HepG2 (cell line): ENCODE measurements around the gene ZBTB14. TPM values are rescaled to one million over a fixed set of nuclear protein-coding genes. Genes with fewer than 3 reads are reported as not detected.
A peak's percentile ranks its signal among the peaks of the same experiment; 100 is the strongest.

ENCODE experiments used
- ATF3 ChIP-seq: sonication (generic); formaldehyde crosslinking; IDR thresholded peaks from 2 replicates; pipeline ENCODE4 v1.4.0; 2020; ENCODE audit warnings: missing genetic modification reagents
- CBX2 ChIP-seq, 2 experiments: fragments of 200-600 bp in 1 of 2; sonication (generic); formaldehyde crosslinking in 1 of 2; IDR thresholded peaks; 2 replicates each; pipeline versions ENCODE4 v1.7.0 to v1.8.1; 2018 to 2022; ENCODE audit warnings: low read depth in 2 of 2, low read length in 1 of 2, mild to moderate bottlenecking in 1 of 2, missing genetic modification reagents in 1 of 2
- DMAP1 ChIP-seq: IDR thresholded peaks from 2 replicates; pipeline ENCODE4 v1.6.1; 2016
- FOXA3 ChIP-seq: IDR thresholded peaks from 2 replicates; pipeline ENCODE4 v1.6.1; 2016; ENCODE audit warnings: missing genetic modification reagents, missing compliant biosample characterization
- FOXO1 ChIP-seq: sonication (generic); formaldehyde crosslinking; IDR thresholded peaks from 2 replicates; pipeline ENCODE4 v1.4.0; 2020; ENCODE audit warnings: missing genetic modification reagents
- GLMP ChIP-seq: sonication (generic); formaldehyde crosslinking; IDR thresholded peaks from 2 replicates; pipeline ENCODE4 v1.9.0; 2021; ENCODE audit warnings: missing genetic modification reagents, mild to moderate bottlenecking, borderline replicate concordance
- IRF1 ChIP-seq: sonication (generic); formaldehyde crosslinking; IDR thresholded peaks from 2 replicates; pipeline ENCODE4 v1.4.0; 2020; ENCODE audit warnings: low read depth, mild to moderate bottlenecking, missing genetic modification reagents
- JUND ChIP-seq: sonication (generic); formaldehyde crosslinking; IDR thresholded peaks from 2 replicates; pipeline ENCODE4 v1.8.0; 2022; ENCODE audit warnings: mild to moderate bottlenecking, missing genetic modification reagents
- KLF15 ChIP-seq: sonication (generic); formaldehyde crosslinking; IDR thresholded peaks from 2 replicates; pipeline ENCODE4 v1.8.1; 2023; ENCODE audit warnings: borderline replicate concordance, mild to moderate bottlenecking, inconsistent platforms, missing genetic modification reagents, mixed read lengths
- KLF6 ChIP-seq: IDR thresholded peaks from 2 replicates; pipeline ENCODE4 v1.8.0; 2016; ENCODE audit warnings: missing biosample characterization, missing genetic modification reagents
- MTA3 ChIP-seq: sonication (generic); formaldehyde crosslinking; IDR thresholded peaks from 2 replicates; pipeline ENCODE4 v1.4.0; 2020; ENCODE audit warnings: missing genetic modification reagents
- SOX5 ChIP-seq: IDR thresholded peaks from 2 replicates; pipeline ENCODE4 v1.6.1; 2016; ENCODE audit warnings: borderline replicate concordance
- TAF1 ChIP-seq: sonication (generic); formaldehyde crosslinking; IDR thresholded peaks from 2 replicates; pipeline ENCODE4 v1.4.0; 2020; ENCODE audit warnings: missing genetic modification reagents
- TBL1XR1 ChIP-seq: fragments of 150-350 bp; IDR thresholded peaks from 2 replicates; pipeline ENCODE4 v1.6.1; 2014; ENCODE audit warnings: borderline replicate concordance, low read length; ENCODE audit not compliant: partially characterized antibody
- ZBTB7A ChIP-seq: sonication (generic); formaldehyde crosslinking; IDR thresholded peaks from 2 replicates; pipeline ENCODE4 v1.8.0; 2022; ENCODE audit warnings: mild to moderate bottlenecking, missing genetic modification reagents
- ZC3H13 ChIP-seq: sonication (generic); formaldehyde crosslinking; IDR thresholded peaks from 2 replicates; pipeline ENCODE4 v1.8.1; 2023; ENCODE audit warnings: mild to moderate bottlenecking, missing genetic modification reagents, moderate library complexity
- ZFP36L2 ChIP-seq: sonication (generic); formaldehyde crosslinking; IDR thresholded peaks from 2 replicates; pipeline ENCODE4 v1.4.0; 2020; ENCODE audit warnings: missing genetic modification reagents
- ZNF230 ChIP-seq: sonication (generic); formaldehyde crosslinking; IDR thresholded peaks from 2 replicates; pipeline ENCODE4 v1.4.0; 2020; ENCODE audit warnings: mild to moderate bottlenecking, missing genetic modification reagents
- ZNF253 ChIP-seq: sonication (generic); formaldehyde crosslinking; IDR thresholded peaks from 2 replicates; pipeline ENCODE4 v1.8.0; 2022; ENCODE audit warnings: mild to moderate bottlenecking, missing genetic modification reagents, borderline replicate concordance
- ZNF331 ChIP-seq: sonication (generic); formaldehyde crosslinking; IDR thresholded peaks from 2 replicates; pipeline ENCODE4 v1.4.0; 2020; ENCODE audit warnings: missing genetic modification reagents
- ZNF367 ChIP-seq: sonication (generic); formaldehyde crosslinking; IDR thresholded peaks from 2 replicates; pipeline ENCODE4 v1.4.0; 2020; ENCODE audit warnings: missing genetic modification reagents, borderline replicate concordance
- ZNF687 ChIP-seq: sonication (generic); formaldehyde crosslinking; IDR thresholded peaks from 2 replicates; pipeline ENCODE4 v1.5.1; 2020; ENCODE audit warnings: mild to moderate bottlenecking, missing genetic modification reagents, moderate library complexity
- ZNF713 ChIP-seq: sonication (generic); formaldehyde crosslinking; IDR thresholded peaks from 2 replicates; pipeline ENCODE4 v1.4.0; 2020; ENCODE audit warnings: mild to moderate bottlenecking, missing genetic modification reagents
- ZSCAN21 ChIP-seq: sonication (generic); formaldehyde crosslinking; IDR thresholded peaks from 2 replicates; pipeline ENCODE4 v1.8.0; 2022; ENCODE audit warnings: mild to moderate bottlenecking, missing genetic modification reagents, moderate library complexity, borderline replicate concordance
- polyA plus RNA-seq, 8 experiments: library from polyadenylated mRNA; depleted of rRNA in 3 of 8; stranded (reverse) in 7 of 8; unstranded in 1 of 8; fragments of >200 nt; fragmentation: Illumina TruSeq in 4 of 8; extraction: Trizol in 4 of 8; gene quantifications; 2 replicates each; pipeline versions ENCODE4 v1.2.1 to v1.2.3, GENCODE V29; 2011 to 2016; ENCODE audit warnings: low read depth in 4 of 8, missing spikeins in 1 of 8, mixed read lengths in 1 of 8; ENCODE audit not compliant: insufficient read depth in 1 of 8
- total RNA-seq, 5 experiments: library from RNA; depleted of rRNA; stranded (reverse); fragments of >200 nt; fragmentation: Illumina TruSeq; extraction: Trizol; gene quantifications; 2 replicates each; pipeline ENCODE4 v1.2.3, GENCODE V29; 2016; ENCODE audit warnings: low read depth in 1 of 5

Gene ZBTB14
- total and polyA plus RNA-seq, 2 of the 13 experiments (the other 11 are each of a cell fraction or from before 2014, with no cell fraction given), result 8.0 to 14.4 TPM

- TF ChIP-seq ZNF253 (no peak), MTA3 (CRISPR knock-in tag) (no peak), ZFP36L2 (CRISPR knock-in tag) (no peak), GLMP (CRISPR knock-in tag) (no peak), ZNF367 (CRISPR knock-in tag) (no peak), ZC3H13 (peak; percentile 52; the same call in 1 of the 2 replicates), IRF1 (CRISPR knock-in tag) (no peak), JUND (CRISPR knock-in tag) (no peak), FOXA3 (CRISPR knock-in tag) (no peak), ZNF687 (CRISPR knock-in tag) (peak; percentile 74), ZNF713 (CRISPR knock-in tag) (no peak), TBL1XR1 (no peak), ZNF230 (no peak), ZSCAN21 (CRISPR knock-in tag) (0 out of 2 replicates have a peak, but pooled peaks have one; percentile 8), KLF6 (CRISPR knock-in tag) (no peak), DMAP1 (CRISPR knock-in tag) (0 out of 2 replicates have a peak, but pooled peaks have one; percentile 34), CBX2 (IDR thresholded peaks at IDR 0.05; ENCODE audit: low read depth, low read length) (no peak), CBX2 (CRISPR knock-in tag; IDR thresholded peaks at IDR 0.05; ENCODE audit: low read depth) (no peak), TAF1 (CRISPR knock-in tag) (peak; percentile 53; the same call in 1 of the 2 replicates), KLF15 (CRISPR knock-in tag) (no peak), SOX5 (CRISPR knock-in tag) (no peak), ZNF331 (CRISPR knock-in tag) (0 out of 2 replicates have a peak, but pooled peaks have one; percentile 19), ATF3 (no peak), ZBTB7A (CRISPR knock-in tag) (no peak; the same call in 1 of the 2 replicates), FOXO1 (CRISPR knock-in tag) (no peak)
Observed at GRCh38 chr18:5296706-5297320, 1.3 kb upstream of the ZBTB14 start (continued).
